ENCODE results near the gene PHF12. TPM values are rescaled to one million over a fixed set of nuclear protein-coding genes. Genes with fewer than 3 reads are reported as not detected.

PHF12 gene
- total and polyA plus RNA-seq, 2 of the 8 experiments (the other 6 are each of a cell fraction or from before 2014, with no cell fraction given): 38.8 to 65.7 TPM

GRCh38 chr17:28992185-28992584 is 40.9 kb upstream of the PHF12 start:
- Histone ChIP-seq H3K14ac (ENCODE audit: insufficient read length) (no peak overlapping the region), H3K79me2 (ENCODE audit: control insufficient read depth in 1 of 2, insufficient read depth in 2 of 2, low read length in 2 of 2) (no peaks in the 10 kb centered on the region), H3K18ac (ENCODE audit: extremely low read depth, low read length) (no peak overlapping the region), H3K27me3 (replicated peaks in 1 of 4; ENCODE audit: control insufficient read depth in 3 of 4, extremely low read depth in 1 of 4, insufficient read depth in 3 of 4, low read length in 3 of 4) (no peaks in the 10 kb centered on the region; a peak in 3 of 7 replicates), H2BK120ac (replicated peaks; ENCODE audit: low read depth, low read length) (no peak overlapping the region), H3K27ac (ENCODE audit: low read depth, low read length) (no peak overlapping the region; the same call in 1 of the 2 replicates), H2BK15ac (ENCODE audit: low read length) (0 out of 2 replicates have a peak overlapping the region, but pooled peaks have one; percentile 89), H3K4me2 (ENCODE audit: insufficient read depth in 1 of 2, low read depth in 2 of 2, low read length in 2 of 2) (no peak overlapping the region), H4K20me1 (replicated peaks in 1 of 2; ENCODE audit: control insufficient read depth in 1 of 2, insufficient read depth in 2 of 2, low read length in 2 of 2) (no peaks in the 10 kb centered on the region), H2BK12ac (ENCODE audit: low read depth, low read length) (peak overlapping the region; percentile 95; the same call in 1 of the 2 replicates), H2BK20ac (ENCODE audit: low read length) (peak overlapping the region; percentile 62), H4K5ac (ENCODE audit: insufficient read length, low read depth, low read length) (no peak overlapping the region), H3K9me3 (ENCODE audit: insufficient read depth in 2 of 2, low read depth in 1 of 2, low read length in 1 of 2) (no peaks in the 10 kb centered on the region), H3K4me1 (replicated peaks in 1 of 4; ENCODE audit: control insufficient read depth in 3 of 4, insufficient read depth in 4 of 4, low read length in 3 of 4) (peaks cover 2 to 12% (median 7%) of the 10 kb centered on the region in 4 experiments; a peak in 6 of 7 replicates), H2AFZ (ENCODE audit: low read length) (no peak overlapping the region), H3K23me2 (ENCODE audit: low read depth, low read length) (no peaks in the 10 kb centered on the region), H3K4me3 (ENCODE audit: extremely low read depth in 1 of 4, insufficient read depth in 2 of 4, low read depth in 3 of 4, low read length in 4 of 4) (no peak overlapping the region), H4K8ac (ENCODE audit: extremely low read depth, insufficient read depth, low read length) (peak overlapping the region; percentile 22), H3K56ac (replicated peaks; ENCODE audit: insufficient read length, low read depth, low read length) (no peak overlapping the region), H3K4ac (replicated peaks; ENCODE audit: insufficient read length, low read depth, low read length) (no peak overlapping the region), H4K91ac (replicated peaks; ENCODE audit: insufficient read length, low read length) (peak overlapping the region; percentile 45), H3K36me3 (ENCODE audit: control insufficient read depth in 2 of 4, insufficient read depth in 4 of 4, low read length in 3 of 4) (no peaks in the 10 kb centered on the region), H3K9ac (replicated peaks in 1 of 4; ENCODE audit: extremely low read depth in 1 of 4, low read depth in 3 of 4, low read length in 3 of 4) (no peak overlapping the region), H3K23ac (ENCODE audit: insufficient read length) (no peak overlapping the region), H2BK5ac (ENCODE audit: low read depth, low read length) (0 out of 2 replicates have a peak overlapping the region, but pooled peaks have one; percentile 19), H2AK5ac (ENCODE audit: low read depth, low read length) (peak overlapping the region; percentile 54; the same call in 1 of the 2 replicates), H3K79me1 (ENCODE audit: low read depth, low read length) (no peaks in the 10 kb centered on the region)
- DNase-seq (ENCODE audit: low read depth in 1 of 2, low spot score in 2 of 2) (no peak), FAIRE-seq (no peak)
- ChIA-PET CTCF (ENCODE audit: partially characterized antibody) (interaction anchor here (0.5 to 5.3 kb wide), 11 partner anchors 12 to 160 kb away, joined by 3 to 42 read pairs (median 4); partner anchors contain the start of gene SEZ6), POLR2A (ENCODE audit: partially characterized antibody) (interaction anchor here (1.1 kb wide), 1 partner anchor 40 kb away, joined by 3 read pairs; no protein-coding TSS in a partner anchor)
- WGBS, 2 experiments (ENCODE audit: extremely low coverage in 1 of 2, insufficient coverage in 1 of 2, insufficient read length in 1 of 2, insufficient replicate concordance in 2 of 2, low coverage in 1 of 2, low lambda C conversion rate in 2 of 2, missing lambda C conversion rate in 1 of 2): 95% methylated on average over 7 of the region's 7 CpGs; no CpG with 5 or more reads in 1 of the 2 experiments
- TF ChIP-seq SP2 (IDR thresholded peaks at IDR 0.05; ENCODE audit: low read length) (no peak), YY1 (IDR thresholded peaks at IDR 0.05; ENCODE audit: low read depth, low read length) (no peak), CTBP2 (IDR thresholded peaks at IDR 0.05; ENCODE audit: borderline replicate concordance, insufficient read depth, insufficient read length, low read length) (no peak), NRF1 (IDR thresholded peaks at IDR 0.05; ENCODE audit: low read depth, low read length) (no peak), RAD21 (IDR thresholded peaks at IDR 0.05 in 1 of 2, conservative IDR thresholded peaks at IDR 0.05 in 1 of 2; ENCODE audit: low read depth in 2 of 2, low read length in 2 of 2) (no peak), JUN (IDR thresholded peaks at IDR 0.05; ENCODE audit: low read depth, low read length) (no peak)
